ENCODE results near the gene MAN1A1.

DNA sequence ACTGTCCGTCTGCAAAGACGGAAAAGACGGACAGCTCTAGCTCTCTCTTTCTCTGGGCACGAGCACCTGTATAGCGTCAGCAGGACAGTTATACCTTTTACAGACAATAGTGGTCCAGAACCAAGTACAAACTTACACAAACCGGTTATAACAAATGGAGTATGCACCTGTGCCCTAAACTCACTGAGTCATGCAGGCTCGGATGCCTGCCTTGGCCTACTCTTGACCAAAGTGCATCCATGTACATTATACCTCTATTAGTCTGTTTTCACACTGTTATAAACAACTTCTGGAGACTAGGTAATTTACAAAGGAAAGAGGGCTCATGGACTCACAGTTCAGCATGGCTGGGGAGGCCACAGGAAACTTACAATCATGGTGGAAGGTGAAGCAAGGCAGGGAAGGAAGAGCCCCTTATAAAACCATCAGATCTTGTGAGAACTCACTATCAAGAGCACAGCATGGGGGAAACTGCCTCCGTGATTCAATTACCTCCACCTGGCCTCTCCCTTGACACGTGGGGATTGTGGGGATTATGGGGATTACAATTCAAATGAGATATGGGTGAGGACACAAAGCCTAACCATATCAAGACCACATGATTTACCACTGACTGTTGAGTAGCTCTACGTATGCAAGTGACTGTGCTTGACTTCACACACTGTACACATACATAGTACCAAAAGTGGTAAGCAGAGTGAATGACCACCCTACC, 23.1 kb downstream of the MAN1A1 start:
- TF ChIP-seq POLR2A (IDR thresholded peaks at IDR 0.05): no peak
- TF ChIP-seq, protein P1, sequence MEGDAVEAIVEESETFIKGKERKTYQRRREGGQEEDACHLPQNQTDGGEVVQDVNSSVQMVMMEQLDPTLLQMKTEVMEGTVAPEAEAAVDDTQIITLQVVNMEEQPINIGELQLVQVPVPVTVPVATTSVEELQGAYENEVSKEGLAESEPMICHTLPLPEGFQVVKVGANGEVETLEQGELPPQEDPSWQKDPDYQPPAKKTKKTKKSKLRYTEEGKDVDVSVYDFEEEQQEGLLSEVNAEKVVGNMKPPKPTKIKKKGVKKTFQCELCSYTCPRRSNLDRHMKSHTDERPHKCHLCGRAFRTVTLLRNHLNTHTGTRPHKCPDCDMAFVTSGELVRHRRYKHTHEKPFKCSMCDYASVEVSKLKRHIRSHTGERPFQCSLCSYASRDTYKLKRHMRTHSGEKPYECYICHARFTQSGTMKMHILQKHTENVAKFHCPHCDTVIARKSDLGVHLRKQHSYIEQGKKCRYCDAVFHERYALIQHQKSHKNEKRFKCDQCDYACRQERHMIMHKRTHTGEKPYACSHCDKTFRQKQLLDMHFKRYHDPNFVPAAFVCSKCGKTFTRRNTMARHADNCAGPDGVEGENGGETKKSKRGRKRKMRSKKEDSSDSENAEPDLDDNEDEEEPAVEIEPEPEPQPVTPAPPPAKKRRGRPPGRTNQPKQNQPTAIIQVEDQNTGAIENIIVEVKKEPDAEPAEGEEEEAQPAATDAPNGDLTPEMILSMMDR (IDR thresholded peaks at IDR 0.05): no peak

Measured in esophagus squamous epithelium (tissue), 4 donors.